ENCODE measurements around the gene LRRTM4. TPM values are rescaled to one million over a fixed set of nuclear protein-coding genes. Genes with fewer than 3 reads are reported as not detected.

The LRRTM4 gene
- total RNA-seq, 1 experiment from 2014 or later: 0.13 TPM

GRCh38 chr2:77566582-77566981 lies 44.4 kb upstream of the LRRTM4 start:
- BruUV-seq (replicated peaks): no TSS peak
- intact Hi-C loops (cut with micrococcal nuclease; ENCODE audit: unreplicated experiment): no loop called here
- Histone ChIP-seq H3K27me3 (replicated peaks; ENCODE audit: insufficient read depth, low read depth, low read length, poor library complexity) (peaks cover 72% of the 10 kb centered on the region), H3K4me1 (ENCODE audit: insufficient read depth, low read length, poor library complexity, severe bottlenecking) (peaks cover 6% of the 10 kb centered on the region), H3K36me3 (ENCODE audit: insufficient read depth, low read length, poor library complexity, severe bottlenecking) (no peaks in the 10 kb centered on the region), H3K27ac (ENCODE audit: low read depth, low read length, poor library complexity, severe bottlenecking) (no peak overlapping the region), H3K4me3 (ENCODE audit: low read depth, low read length, poor library complexity, severe bottlenecking) (no peak overlapping the region), H3K9me3 (ENCODE audit: low read depth, low read length, poor library complexity, severe bottlenecking) (no peaks in the 10 kb centered on the region)
- TF ChIP-seq, protein P1, sequence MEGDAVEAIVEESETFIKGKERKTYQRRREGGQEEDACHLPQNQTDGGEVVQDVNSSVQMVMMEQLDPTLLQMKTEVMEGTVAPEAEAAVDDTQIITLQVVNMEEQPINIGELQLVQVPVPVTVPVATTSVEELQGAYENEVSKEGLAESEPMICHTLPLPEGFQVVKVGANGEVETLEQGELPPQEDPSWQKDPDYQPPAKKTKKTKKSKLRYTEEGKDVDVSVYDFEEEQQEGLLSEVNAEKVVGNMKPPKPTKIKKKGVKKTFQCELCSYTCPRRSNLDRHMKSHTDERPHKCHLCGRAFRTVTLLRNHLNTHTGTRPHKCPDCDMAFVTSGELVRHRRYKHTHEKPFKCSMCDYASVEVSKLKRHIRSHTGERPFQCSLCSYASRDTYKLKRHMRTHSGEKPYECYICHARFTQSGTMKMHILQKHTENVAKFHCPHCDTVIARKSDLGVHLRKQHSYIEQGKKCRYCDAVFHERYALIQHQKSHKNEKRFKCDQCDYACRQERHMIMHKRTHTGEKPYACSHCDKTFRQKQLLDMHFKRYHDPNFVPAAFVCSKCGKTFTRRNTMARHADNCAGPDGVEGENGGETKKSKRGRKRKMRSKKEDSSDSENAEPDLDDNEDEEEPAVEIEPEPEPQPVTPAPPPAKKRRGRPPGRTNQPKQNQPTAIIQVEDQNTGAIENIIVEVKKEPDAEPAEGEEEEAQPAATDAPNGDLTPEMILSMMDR (conservative IDR thresholded peaks at IDR 0.05; ENCODE audit: low read depth, low read length): no peak
- no peak for DNase-seq (ENCODE audit: low spot score)
- ChIA-PET POLR2A (ENCODE audit: low non-redundant PET) (no interaction called here), CTCF (no interaction called here)

DNA sequence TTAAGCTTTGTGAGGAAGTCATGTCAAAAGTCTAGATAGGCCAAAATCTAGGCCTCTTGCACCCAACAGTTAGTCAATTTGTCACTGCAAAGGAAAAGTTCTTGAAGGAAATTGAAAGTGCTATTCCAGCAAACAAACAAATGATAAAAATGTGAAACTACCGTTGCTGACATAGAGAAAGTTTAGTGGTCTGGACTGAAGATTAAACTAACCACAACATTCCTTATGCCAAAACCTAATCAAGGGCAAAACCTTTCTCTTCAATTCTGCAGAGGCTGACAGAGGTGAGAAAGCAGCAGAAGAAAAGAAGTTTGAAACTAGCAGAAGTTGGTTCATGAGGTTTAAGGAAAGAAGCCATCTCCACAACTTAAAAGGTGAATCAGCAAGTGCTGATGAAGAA lies 44.0 kb upstream of the LRRTM4 start:
- ChIA-PET CTCF (no interaction called here), POLR2A (ENCODE audit: low non-redundant PET) (no interaction called here)
- H3K4me3 ChIP-seq (ENCODE audit: low read depth, low read length, poor library complexity, severe bottlenecking): no peak overlapping the region
- H3K9me3 ChIP-seq (ENCODE audit: low read depth, low read length, poor library complexity, severe bottlenecking): no peaks in the 10 kb centered on the region
- H3K4me1 ChIP-seq (ENCODE audit: insufficient read depth, low read length, poor library complexity, severe bottlenecking): peaks cover 3% of the 10 kb centered on the region
- intact Hi-C loops (cut with micrococcal nuclease; ENCODE audit: unreplicated experiment): no loop called here
- BruUV-seq (replicated peaks): no TSS peak
- no peaks in the 10 kb centered on the region for H3K36me3 ChIP-seq (ENCODE audit: insufficient read depth, low read length, poor library complexity, severe bottlenecking)
- no peak for DNase-seq (ENCODE audit: low spot score)
- TF ChIP-seq, protein P1 (conservative IDR thresholded peaks at IDR 0.05; ENCODE audit: low read depth, low read length): no peak
- TF ChIP-seq EZH2 (IDR thresholded peaks at IDR 0.05; ENCODE audit: borderline replicate concordance, low read depth, low read length, poor library complexity, severe bottlenecking): no peak
- peaks cover 72% of the 10 kb centered on the region for H3K27me3 ChIP-seq (replicated peaks; ENCODE audit: insufficient read depth, low read depth, low read length, poor library complexity)
- no peak overlapping the region for H3K27ac ChIP-seq (ENCODE audit: low read depth, low read length, poor library complexity, severe bottlenecking)

GRCh38 chr2:77552956-77553355 lies 30.8 kb upstream of the LRRTM4 start:
- H3K4me1 ChIP-seq (ENCODE audit: insufficient read depth, low read length, poor library complexity, severe bottlenecking): no peaks in the 10 kb centered on the region
- H3K27ac ChIP-seq (ENCODE audit: low read depth, low read length, poor library complexity, severe bottlenecking): no peak overlapping the region
- no peak for DNase-seq (ENCODE audit: low spot score)
- TF ChIP-seq, protein P1 (conservative IDR thresholded peaks at IDR 0.05; ENCODE audit: low read depth, low read length): no peak
- no peak for TF ChIP-seq EZH2 (IDR thresholded peaks at IDR 0.05; ENCODE audit: borderline replicate concordance, low read depth, low read length, poor library complexity, severe bottlenecking)
- no peak overlapping the region for H3K4me3 ChIP-seq (ENCODE audit: low read depth, low read length, poor library complexity, severe bottlenecking)
- POLR2A ChIA-PET (ENCODE audit: low non-redundant PET): no interaction called here
- H3K36me3 ChIP-seq (ENCODE audit: insufficient read depth, low read length, poor library complexity, severe bottlenecking): no peaks in the 10 kb centered on the region
- H3K27me3 ChIP-seq (replicated peaks; ENCODE audit: insufficient read depth, low read depth, low read length, poor library complexity): no peaks in the 10 kb centered on the region
- CTCF ChIA-PET: no interaction called here
- BruUV-seq (replicated peaks): no TSS peak
- intact Hi-C loops (cut with micrococcal nuclease; ENCODE audit: unreplicated experiment): no loop called here
- H3K9me3 ChIP-seq (ENCODE audit: low read depth, low read length, poor library complexity, severe bottlenecking): no peaks in the 10 kb centered on the region

All from A673 (cell line).